ENCODE measurements around the gene APCDD1L. TPM values are rescaled to one million over a fixed set of nuclear protein-coding genes. Genes with fewer than 3 reads are reported as not detected.

The APCDD1L gene
- total RNA-seq, 1 donor from 2014 or later: 0.86 TPM

DNA sequence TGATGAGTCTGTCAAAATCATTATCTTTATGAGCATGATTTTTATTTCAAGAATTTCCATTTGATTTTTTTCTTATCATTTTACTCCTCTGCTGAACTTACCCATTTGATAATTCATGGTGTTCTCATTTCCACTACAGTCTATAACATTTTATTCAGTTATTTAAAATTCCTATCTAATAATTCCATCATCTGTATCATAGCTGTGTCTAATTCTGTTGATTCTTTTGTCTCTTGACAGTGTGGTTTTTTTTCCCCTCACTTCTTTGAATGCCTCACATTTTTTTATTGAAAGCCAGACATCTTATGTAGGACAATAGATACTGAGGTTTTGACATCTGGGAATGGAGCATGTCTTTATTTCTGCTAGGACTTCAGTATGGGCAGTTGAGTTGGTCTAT, 16.5 kb upstream of the APCDD1L start:
- TF ChIP-seq, protein P1, sequence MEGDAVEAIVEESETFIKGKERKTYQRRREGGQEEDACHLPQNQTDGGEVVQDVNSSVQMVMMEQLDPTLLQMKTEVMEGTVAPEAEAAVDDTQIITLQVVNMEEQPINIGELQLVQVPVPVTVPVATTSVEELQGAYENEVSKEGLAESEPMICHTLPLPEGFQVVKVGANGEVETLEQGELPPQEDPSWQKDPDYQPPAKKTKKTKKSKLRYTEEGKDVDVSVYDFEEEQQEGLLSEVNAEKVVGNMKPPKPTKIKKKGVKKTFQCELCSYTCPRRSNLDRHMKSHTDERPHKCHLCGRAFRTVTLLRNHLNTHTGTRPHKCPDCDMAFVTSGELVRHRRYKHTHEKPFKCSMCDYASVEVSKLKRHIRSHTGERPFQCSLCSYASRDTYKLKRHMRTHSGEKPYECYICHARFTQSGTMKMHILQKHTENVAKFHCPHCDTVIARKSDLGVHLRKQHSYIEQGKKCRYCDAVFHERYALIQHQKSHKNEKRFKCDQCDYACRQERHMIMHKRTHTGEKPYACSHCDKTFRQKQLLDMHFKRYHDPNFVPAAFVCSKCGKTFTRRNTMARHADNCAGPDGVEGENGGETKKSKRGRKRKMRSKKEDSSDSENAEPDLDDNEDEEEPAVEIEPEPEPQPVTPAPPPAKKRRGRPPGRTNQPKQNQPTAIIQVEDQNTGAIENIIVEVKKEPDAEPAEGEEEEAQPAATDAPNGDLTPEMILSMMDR (conservative IDR thresholded peaks at IDR 0.05; ENCODE audit: low read depth, low read length): no peak
- DNase-seq (ENCODE audit: low read depth): no peak
- no peak overlapping the region for H3K4me3 ChIP-seq (ENCODE audit: low read depth, low read length)

GRCh38 chr20:58531063-58531462, 15.9 kb upstream of the APCDD1L start:
- TF ChIP-seq, protein P1 (conservative IDR thresholded peaks at IDR 0.05; ENCODE audit: low read depth, low read length): no peak
- no peak overlapping the region for H3K4me3 ChIP-seq (ENCODE audit: low read depth, low read length)
- DNase-seq (ENCODE audit: low read depth): no peak

DNA sequence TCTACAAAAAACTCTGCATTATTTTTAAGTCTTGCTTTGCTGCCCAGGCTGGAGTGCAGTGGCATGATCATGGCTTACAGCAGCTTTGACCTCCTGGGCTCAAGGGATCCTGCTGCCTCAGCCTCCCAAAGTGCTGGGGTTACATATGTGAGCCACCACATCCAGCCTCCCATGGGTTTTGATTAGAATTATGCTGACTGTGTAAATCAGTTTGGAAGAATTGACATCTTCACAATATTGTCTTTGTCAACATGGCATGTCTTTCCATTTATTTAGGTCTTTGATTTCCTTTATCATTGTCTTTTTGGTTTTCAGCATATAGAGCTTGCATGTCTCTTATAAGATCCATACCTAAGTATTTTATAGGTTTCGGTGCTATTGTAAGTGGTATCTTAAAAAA, 13.2 kb upstream of the APCDD1L start:
- H3K4me3 ChIP-seq (ENCODE audit: low read depth, low read length): no peak overlapping the region
- TF ChIP-seq, protein P1 (conservative IDR thresholded peaks at IDR 0.05; ENCODE audit: low read depth, low read length): no peak
- DNase-seq (ENCODE audit: low read depth): no peak

- TF ChIP-seq, protein P1 (conservative IDR thresholded peaks at IDR 0.05; ENCODE audit: low read depth, low read length): no peak
- no peak overlapping the region for H3K4me3 ChIP-seq (ENCODE audit: low read depth, low read length)
- DNase-seq (ENCODE audit: low read depth): no peak
These were observed 11.2 kb upstream of the APCDD1L start for GRCh38 chr20:58526411-58526810.

DNA sequence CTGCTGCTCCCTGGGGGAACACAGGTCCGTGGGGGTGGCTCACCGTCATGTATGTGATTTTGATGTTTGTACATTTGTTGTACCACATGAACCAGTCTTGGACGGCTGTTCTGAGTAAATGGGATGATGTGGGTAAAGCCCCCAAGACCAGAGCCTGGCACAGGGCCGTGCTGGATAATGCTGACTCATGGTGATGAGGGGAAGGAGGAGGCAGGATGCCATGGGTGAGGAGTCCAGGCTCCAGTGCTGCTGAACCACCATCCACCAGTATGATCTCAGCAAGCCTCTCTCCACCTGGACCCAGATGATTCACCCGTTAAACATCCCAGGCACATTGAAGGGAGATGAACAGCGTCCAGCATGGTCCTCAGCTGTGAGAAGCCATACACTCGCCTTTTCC, 9.6 kb upstream of the APCDD1L start:
- peak; percentile 25 for DNase-seq (ENCODE audit: low read depth)
- TF ChIP-seq, protein P1 (conservative IDR thresholded peaks at IDR 0.05; ENCODE audit: low read depth, low read length): no peak
- H3K4me3 ChIP-seq (ENCODE audit: low read depth, low read length): no peak overlapping the region

DNA sequence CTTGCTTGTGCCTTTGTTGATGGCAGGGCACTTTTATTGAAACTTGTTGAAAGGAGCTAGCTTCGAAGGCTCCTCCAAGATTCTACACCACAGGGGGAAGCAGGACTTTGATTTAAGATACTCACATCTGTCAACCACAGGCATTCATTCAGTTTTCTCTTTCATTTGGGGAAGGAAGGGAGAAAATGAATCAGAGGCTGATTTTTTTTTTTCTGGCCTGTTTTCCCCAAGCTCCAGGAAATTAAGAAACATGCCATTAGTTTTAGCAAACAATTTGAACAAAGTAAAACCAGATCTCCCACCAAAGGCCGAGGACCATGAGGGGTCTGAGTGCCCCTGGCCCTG, 8.7 kb upstream of the APCDD1L start:
- H3K4me3 ChIP-seq (ENCODE audit: low read depth, low read length): no peak overlapping the region
- no peak for DNase-seq (ENCODE audit: low read depth)
- TF ChIP-seq, protein P1 (conservative IDR thresholded peaks at IDR 0.05; ENCODE audit: low read depth, low read length): no peak

- H3K4me3 ChIP-seq (ENCODE audit: low read depth, low read length): no peak overlapping the region
- DNase-seq (ENCODE audit: low read depth): no peak
- TF ChIP-seq, protein P1 (conservative IDR thresholded peaks at IDR 0.05; ENCODE audit: low read depth, low read length): no peak
These were observed 8.1 kb upstream of the APCDD1L start for GRCh38 chr20:58523072-58523970.
